ENCODE data around the gene PLCG1. TPM values are rescaled to one million over a fixed set of nuclear protein-coding genes. Genes with fewer than 3 reads are reported as not detected.

The PLCG1 gene
- total RNA-seq, 1 donor from 2014 or later = 94.0 TPM

DNA sequence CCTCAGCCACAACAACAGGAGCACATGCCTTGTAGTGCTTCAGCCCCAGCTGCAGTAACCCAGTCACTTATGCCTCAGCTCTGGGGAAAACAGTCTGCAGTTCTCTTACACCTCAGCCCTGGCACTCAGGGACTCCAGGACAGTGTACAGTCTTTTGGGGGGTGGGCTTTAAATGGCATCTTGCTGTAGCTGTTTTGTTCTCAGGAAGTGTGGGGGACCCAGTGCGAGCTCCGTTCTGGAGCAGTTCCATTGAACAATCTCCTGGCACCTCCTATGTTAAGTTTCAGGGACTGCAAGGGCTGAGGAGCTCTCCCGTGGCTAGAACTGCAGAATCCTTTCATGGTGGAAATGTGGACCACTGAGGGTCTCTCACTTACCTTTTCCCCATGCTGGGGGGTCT, 55.2 kb downstream of the PLCG1 start:
- Histone ChIP-seq H3K4me1 (no peaks in the 10 kb centered on the region), H3K27me3 (ENCODE audit: low read depth) (no peaks in the 10 kb centered on the region), H3K4me3 (no peak overlapping the region), H3K9me3 (peaks cover 10% of the 10 kb centered on the region), H3K36me3 (no peaks in the 10 kb centered on the region), H3K27ac (no peak overlapping the region)
- intact Hi-C loops (cut with DNase I) = no loop called here
- ATAC-seq (no peak), DNase-seq (no peak)
- TF ChIP-seq, protein P1, sequence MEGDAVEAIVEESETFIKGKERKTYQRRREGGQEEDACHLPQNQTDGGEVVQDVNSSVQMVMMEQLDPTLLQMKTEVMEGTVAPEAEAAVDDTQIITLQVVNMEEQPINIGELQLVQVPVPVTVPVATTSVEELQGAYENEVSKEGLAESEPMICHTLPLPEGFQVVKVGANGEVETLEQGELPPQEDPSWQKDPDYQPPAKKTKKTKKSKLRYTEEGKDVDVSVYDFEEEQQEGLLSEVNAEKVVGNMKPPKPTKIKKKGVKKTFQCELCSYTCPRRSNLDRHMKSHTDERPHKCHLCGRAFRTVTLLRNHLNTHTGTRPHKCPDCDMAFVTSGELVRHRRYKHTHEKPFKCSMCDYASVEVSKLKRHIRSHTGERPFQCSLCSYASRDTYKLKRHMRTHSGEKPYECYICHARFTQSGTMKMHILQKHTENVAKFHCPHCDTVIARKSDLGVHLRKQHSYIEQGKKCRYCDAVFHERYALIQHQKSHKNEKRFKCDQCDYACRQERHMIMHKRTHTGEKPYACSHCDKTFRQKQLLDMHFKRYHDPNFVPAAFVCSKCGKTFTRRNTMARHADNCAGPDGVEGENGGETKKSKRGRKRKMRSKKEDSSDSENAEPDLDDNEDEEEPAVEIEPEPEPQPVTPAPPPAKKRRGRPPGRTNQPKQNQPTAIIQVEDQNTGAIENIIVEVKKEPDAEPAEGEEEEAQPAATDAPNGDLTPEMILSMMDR (IDR thresholded peaks at IDR 0.05) = no peak

DNA sequence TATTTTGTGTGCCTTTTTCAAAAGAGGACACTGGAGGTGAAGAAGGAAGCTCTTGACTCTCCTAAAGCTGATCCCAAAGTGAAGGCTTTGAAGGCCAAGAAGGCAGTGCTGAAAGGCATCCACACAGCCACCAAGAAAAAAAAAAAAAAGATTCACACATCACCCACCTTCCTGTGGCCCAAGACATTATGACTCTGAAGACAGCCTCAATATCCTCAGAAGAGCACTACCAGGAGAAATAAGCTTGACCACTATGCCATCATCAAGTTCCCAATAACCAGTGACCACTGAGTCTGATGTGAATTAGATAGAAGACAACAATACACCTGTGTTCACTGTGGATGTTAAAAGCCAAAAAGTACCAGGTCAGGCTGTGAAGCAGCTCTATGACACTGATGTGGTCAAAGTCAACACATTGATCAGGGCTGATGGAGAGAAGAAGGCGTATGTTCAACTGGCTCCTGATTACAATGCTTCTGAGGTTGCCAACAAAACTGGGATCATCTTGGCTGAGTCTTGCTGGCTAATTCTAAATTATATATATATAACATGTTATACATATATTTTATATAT, 59.4 kb downstream of the PLCG1 start:
- no peak for DNase-seq
- intact Hi-C loops (cut with DNase I) = no loop called here
- no peak overlapping the region for H3K4me3 ChIP-seq
- no peaks in the 10 kb centered on the region for H3K4me1 ChIP-seq
- no peak for ATAC-seq
- H3K9me3 ChIP-seq = peaks cover 17% of the 10 kb centered on the region
- H3K27ac ChIP-seq = no peak overlapping the region
- H3K36me3 ChIP-seq = no peaks in the 10 kb centered on the region
- no peaks in the 10 kb centered on the region for H3K27me3 ChIP-seq (ENCODE audit: low read depth)
- TF ChIP-seq, protein P1 (IDR thresholded peaks at IDR 0.05) = no peak

DNA sequence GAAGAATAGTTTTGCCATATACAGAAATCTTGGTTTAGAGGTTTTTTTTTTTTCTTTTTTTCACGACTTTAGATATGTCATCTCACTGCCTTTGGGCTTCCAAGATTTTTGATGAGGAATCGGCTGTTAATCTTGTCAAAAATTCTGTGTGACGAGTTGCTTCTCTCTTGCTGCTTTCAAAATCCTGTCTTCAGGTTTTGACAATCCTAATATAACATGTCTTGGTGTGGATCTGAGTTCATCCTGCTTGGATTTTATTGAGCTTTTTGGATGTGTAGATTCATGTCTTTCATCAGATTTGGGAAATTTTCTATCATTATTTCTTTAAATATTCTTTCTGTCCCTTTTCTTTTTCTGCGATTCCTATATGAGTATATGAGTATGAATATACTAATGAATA, 61.1 kb downstream of the PLCG1 start:
- ATAC-seq = no peak
- no peaks in the 10 kb centered on the region for H3K4me1 ChIP-seq
- peaks cover 17% of the 10 kb centered on the region for H3K36me3 ChIP-seq
- peaks cover 12% of the 10 kb centered on the region for H3K9me3 ChIP-seq
- TF ChIP-seq, protein P1 (IDR thresholded peaks at IDR 0.05) = no peak
- intact Hi-C loops (cut with DNase I) = no loop called here
- H3K4me3 ChIP-seq = no peak overlapping the region
- H3K27me3 ChIP-seq (ENCODE audit: low read depth) = no peaks in the 10 kb centered on the region
- H3K27ac ChIP-seq = no peak overlapping the region
- DNase-seq = no peak

DNA sequence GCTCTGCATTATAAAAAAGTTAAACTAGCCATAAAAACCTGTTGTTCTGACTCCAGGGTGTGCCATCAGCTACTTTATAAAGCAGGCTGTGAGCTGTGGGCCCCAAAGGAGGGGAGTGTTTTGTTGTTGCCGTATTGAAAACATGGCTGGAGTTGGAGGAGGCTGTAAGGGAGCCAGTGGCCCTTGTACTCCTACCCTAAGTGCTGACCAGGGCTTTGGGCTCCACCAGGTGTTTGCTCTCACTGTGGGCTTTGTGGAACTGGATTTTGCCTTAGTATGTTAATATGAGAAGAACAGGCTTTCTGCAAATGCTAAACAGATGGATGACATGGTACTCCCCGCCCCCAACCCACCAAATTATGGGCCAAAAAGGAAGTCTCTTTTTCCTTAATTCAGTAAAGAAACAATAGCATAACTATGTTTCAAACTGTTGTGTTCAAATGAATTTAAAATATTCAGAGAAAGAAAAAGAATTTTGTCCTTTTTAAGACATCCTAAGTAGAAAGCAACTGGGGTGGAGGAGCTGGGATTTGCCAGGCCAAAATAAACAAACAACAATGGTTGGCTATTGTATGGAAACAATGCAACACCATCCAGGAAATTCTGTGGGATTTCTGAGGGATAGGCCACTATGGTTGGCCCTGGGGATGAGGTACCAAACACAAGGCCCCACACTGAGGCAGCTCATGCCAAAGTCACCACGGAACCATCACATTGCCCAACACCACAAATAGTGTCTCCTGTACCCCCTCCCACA, 63.3 kb downstream of the PLCG1 start:
- ATAC-seq = no peak
- no peaks in the 10 kb centered on the region for H3K27me3 ChIP-seq (ENCODE audit: low read depth)
- no peaks in the 10 kb centered on the region for H3K4me1 ChIP-seq
- DNase-seq = no peak
- TF ChIP-seq, protein P1 (IDR thresholded peaks at IDR 0.05) = no peak
- H3K9me3 ChIP-seq = peaks cover 12% of the 10 kb centered on the region
- no peak overlapping the region for H3K27ac ChIP-seq
- H3K36me3 ChIP-seq = peaks cover 31% of the 10 kb centered on the region
- intact Hi-C loops (cut with DNase I) = no loop called here
- H3K4me3 ChIP-seq = no peak overlapping the region

DNA sequence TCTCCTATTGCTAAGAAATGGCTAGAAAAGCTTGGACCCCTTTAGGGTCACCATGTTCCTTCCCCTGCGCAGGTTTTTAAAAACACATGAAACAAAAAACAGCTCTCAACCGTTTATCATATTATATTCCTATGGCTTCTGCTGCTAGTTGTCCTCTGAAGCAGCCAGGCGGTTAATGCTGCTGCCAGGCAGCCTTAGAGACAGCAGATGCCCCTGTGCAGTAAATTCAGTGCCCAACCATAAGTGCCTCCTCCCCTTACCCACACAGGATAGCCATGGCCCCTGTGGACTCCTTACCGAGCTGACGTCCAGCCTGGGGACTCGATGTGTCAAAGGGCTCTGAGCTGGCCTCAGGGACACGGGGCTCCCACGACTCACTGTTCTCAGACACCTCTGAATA, 64.4 kb downstream of the PLCG1 start:
- H3K27me3 ChIP-seq (ENCODE audit: low read depth) = no peaks in the 10 kb centered on the region
- DNase-seq (no peak), ATAC-seq (no peak)
- H3K27ac ChIP-seq = no peak overlapping the region
- intact Hi-C loops (cut with DNase I) = no loop called here
- H3K9me3 ChIP-seq = peaks cover 12% of the 10 kb centered on the region
- H3K4me3 ChIP-seq = no peak overlapping the region
- H3K36me3 ChIP-seq = peaks cover 31% of the 10 kb centered on the region
- no peaks in the 10 kb centered on the region for H3K4me1 ChIP-seq
- TF ChIP-seq, protein P1 (IDR thresholded peaks at IDR 0.05) = no peak

All from lower lobe of right lung (tissue), 2 donors.